Neuronal stem cell (in vitro differentiated cells): ENCODE data around the gene PPIL6.

Experiments
- DNase-seq: peaks from one replicate; pipeline ENCODE4 v3.0.0-alpha.2; 2013; ENCODE audit warnings: low spot score
- H2AFZ ChIP-seq: one replicate; pipeline ENCODE4 v1.6.1; 2013; ENCODE audit warnings: mild to moderate bottlenecking, low read length, inconsistent platforms
- H2AK5ac ChIP-seq: 2 replicates; pipeline ENCODE4 v1.6.1; 2013; ENCODE audit warnings: low read depth, mild to moderate bottlenecking, inconsistent platforms, low read length, moderate library complexity, mixed read lengths
- H2BK120ac ChIP-seq: 2 replicates; pipeline ENCODE4 v1.6.1; 2013; ENCODE audit warnings: low read depth, mild to moderate bottlenecking, inconsistent platforms, low read length, moderate library complexity, mixed read lengths
- H2BK12ac ChIP-seq: one replicate; pipeline ENCODE4 v1.6.1; 2013; ENCODE audit warnings: low read length, inconsistent platforms
- H2BK15ac ChIP-seq: 2 replicates; pipeline ENCODE4 v1.6.1; 2013; ENCODE audit warnings: mild to moderate bottlenecking, low read length, inconsistent platforms, mixed read lengths
- H2BK5ac ChIP-seq: one replicate; pipeline ENCODE4 v1.6.1; 2013; ENCODE audit warnings: inconsistent platforms, mild to moderate bottlenecking, low read length, moderate library complexity
- H3K14ac ChIP-seq: one replicate; pipeline ENCODE4 v1.6.1; 2013; ENCODE audit warnings: low read length, inconsistent platforms
- H3K18ac ChIP-seq: 2 replicates; pipeline ENCODE4 v1.6.1; 2013; ENCODE audit warnings: low read length, inconsistent platforms
- H3K23ac ChIP-seq: 2 replicates; pipeline ENCODE4 v1.6.1; 2013; ENCODE audit warnings: low read depth, mild to moderate bottlenecking, mixed read lengths, low read length, inconsistent platforms; ENCODE audit not compliant: poor library complexity
- H3K27ac ChIP-seq: replicated peaks from 3 replicates; pipeline ENCODE4 v1.5.1; 2013; ENCODE audit warnings: low read length, inconsistent platforms
- H3K27me3 ChIP-seq, 3 experiments: 2 replicates each; pipeline ENCODE4 v1.6.1; 2013; ENCODE audit warnings: low read length in 3 of 3, mild to moderate bottlenecking in 2 of 3, inconsistent platforms in 1 of 3, low read depth in 1 of 3, mixed read lengths in 1 of 3, moderate library complexity in 1 of 3; ENCODE audit not compliant: control insufficient read depth in 3 of 3, insufficient read depth in 3 of 3
- H3K36me3 ChIP-seq, 2 donors: replicated peaks in 1 of 2; 2 replicates each; pipeline ENCODE4 v1.6.1; 2013; ENCODE audit warnings: low read length in 2 of 2; ENCODE audit not compliant: control insufficient read depth in 2 of 2, insufficient read depth in 2 of 2
- H3K4ac ChIP-seq: 2 replicates; pipeline ENCODE4 v1.6.1; 2013; ENCODE audit warnings: inconsistent platforms, mild to moderate bottlenecking, low read length, moderate library complexity
- H3K4me1 ChIP-seq, 2 donors: 1 replicate in 1 of 2; 2 replicates in 1 of 2; pipeline ENCODE4 v1.6.1; 2013; ENCODE audit warnings: low read length in 2 of 2, low read depth in 1 of 2; ENCODE audit not compliant: control insufficient read depth in 2 of 2, insufficient read depth in 1 of 2
- H3K4me2 ChIP-seq: one replicate; pipeline ENCODE4 v1.6.1; 2013; ENCODE audit warnings: mild to moderate bottlenecking, low read length, inconsistent platforms; ENCODE audit not compliant: insufficient read depth, poor library complexity, severe bottlenecking
- H3K4me3 ChIP-seq, 2 donors: 2 replicates each; pipeline ENCODE4 v1.5.1; 2013; ENCODE audit warnings: low read length in 2 of 2, mild to moderate bottlenecking in 2 of 2, inconsistent platforms in 1 of 2, moderate library complexity in 1 of 2
- H3K79me1 ChIP-seq: one replicate; pipeline ENCODE4 v1.6.1; 2013; ENCODE audit warnings: low read depth, mild to moderate bottlenecking, inconsistent platforms, low read length, moderate library complexity
- H3K9ac ChIP-seq: one replicate; pipeline ENCODE4 v1.6.1; 2013; ENCODE audit warnings: mild to moderate bottlenecking, low read depth, low read length, inconsistent platforms; ENCODE audit not compliant: poor library complexity
- H3K9me3 ChIP-seq, 2 donors: replicated peaks in 1 of 2; 2 replicates each; pipeline versions ENCODE3 to v1.6.1; 2013; ENCODE audit warnings: low read length in 2 of 2, mild to moderate bottlenecking in 2 of 2, inconsistent platforms in 1 of 2, low read depth in 1 of 2, mixed read lengths in 1 of 2, moderate library complexity in 1 of 2; ENCODE audit not compliant: control insufficient read depth in 2 of 2, insufficient read depth in 1 of 2
- H4K8ac ChIP-seq: one replicate; pipeline ENCODE4 v1.6.1; 2013; ENCODE audit warnings: low read depth, mild to moderate bottlenecking, inconsistent platforms, low read length, moderate library complexity
- H4K91ac ChIP-seq: one replicate; pipeline ENCODE4 v1.6.1; 2013; ENCODE audit warnings: low read length, low read depth, mild to moderate bottlenecking, inconsistent platforms; ENCODE audit not compliant: poor library complexity
- WGBS, 2 donors: extraction: QIAGEN DNeasy Blood & Tissue Kit; methylation state at CpG; one replicate each; pipeline ENCODE4 v1.1.7; 2013; ENCODE audit warnings: missing lambda C conversion rate in 2 of 2, mixed read lengths in 1 of 2; ENCODE audit not compliant: insufficient read length in 2 of 2, insufficient replicate concordance in 1 of 2; ENCODE audit errors: extremely low coverage in 2 of 2; 5-methylcytosine and 5-hydroxymethylcytosine counted together

The PPIL6 gene

DNA sequence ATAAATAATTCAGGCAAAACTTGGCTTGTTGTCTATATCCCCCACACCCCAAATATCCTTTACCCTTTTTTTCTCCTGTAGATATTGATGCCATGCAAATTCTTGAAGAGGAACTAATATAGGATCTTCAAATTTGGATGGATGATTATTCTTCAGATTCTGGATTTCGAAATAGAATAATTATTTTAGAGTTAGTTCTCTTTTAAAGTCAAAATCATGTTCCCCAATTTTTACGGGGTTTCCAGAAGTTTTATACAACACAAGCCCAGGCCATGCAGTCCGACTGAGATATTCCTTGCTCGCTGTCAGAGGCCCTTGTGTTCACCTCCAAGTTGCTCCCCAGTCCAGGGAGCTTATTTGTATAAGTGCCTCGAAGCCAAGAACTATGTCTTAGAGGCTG, 4.4 kb downstream of the PPIL6 start:
- WGBS, 2 donors: no CpG with 5 or more reads among the region's 5 CpGs
- Histone ChIP-seq H3K4me1 (peaks cover 2 to 4% of the 10 kb centered on the region in 2 donors), H3K27ac (no peak overlapping the region)

DNA sequence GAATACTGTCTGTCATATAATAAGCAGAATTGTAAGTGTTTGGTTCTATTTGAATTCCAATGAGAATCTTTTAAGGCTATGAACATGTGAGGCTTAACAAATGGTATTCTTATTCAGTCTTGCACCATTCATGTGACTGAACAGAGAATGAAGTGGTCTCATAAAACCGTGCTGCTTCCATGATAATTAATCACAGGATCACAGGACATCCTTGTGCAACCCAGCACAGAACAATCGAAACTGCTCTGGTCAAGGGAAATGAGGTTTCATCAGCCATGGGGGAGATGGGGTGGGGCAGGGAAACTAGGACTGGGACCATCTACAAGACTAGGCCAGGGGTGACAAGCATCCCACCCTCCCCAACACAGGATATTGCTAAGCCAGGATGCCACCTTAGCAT, 6.0 kb downstream of the PPIL6 start:
- Histone ChIP-seq H2BK15ac (no peak overlapping the region), H3K4me1 (no peaks in the 10 kb centered on the region), H3K9ac (no peak overlapping the region), H3K27ac (no peak overlapping the region), H3K14ac (no peak overlapping the region), H2BK120ac (no peak overlapping the region), H4K8ac (no peak overlapping the region), H2BK5ac (no peak overlapping the region), H3K36me3 (no peaks in the 10 kb centered on the region), H2AK5ac (no peak overlapping the region), H3K4me3 (no peak overlapping the region), H2AFZ (no peak overlapping the region), H3K4ac (no peak overlapping the region), H3K79me1 (no peaks in the 10 kb centered on the region), H3K27me3 (no peaks in the 10 kb centered on the region), H3K4me2 (no peak overlapping the region), H2BK12ac (no peak overlapping the region), H3K18ac (no peak overlapping the region), H3K23ac (no peak overlapping the region), H3K9me3 (no peaks in the 10 kb centered on the region), H4K91ac (no peak overlapping the region)
- DNase-seq: no peak
- WGBS, 2 donors: no CpG with 5 or more reads among the region's 2 CpGs

More for the DNA sequence above, 4.4 kb downstream of the PPIL6 start:
- Histone ChIP-seq H2BK15ac (no peak overlapping the region), H2BK120ac (no peak overlapping the region), H3K23ac (no peak overlapping the region), H3K18ac (no peak overlapping the region), H3K79me1 (no peaks in the 10 kb centered on the region), H3K14ac (no peak overlapping the region), H4K91ac (no peak overlapping the region), H2AK5ac (no peak overlapping the region), H3K9me3 (no peaks in the 10 kb centered on the region), H3K36me3 (no peaks in the 10 kb centered on the region), H3K9ac (no peak overlapping the region), H3K4me3 (no peak overlapping the region), H3K4ac (no peak overlapping the region), H2BK5ac (peak overlapping the region; percentile 53), H3K4me2 (no peak overlapping the region), H4K8ac (no peak overlapping the region), H2AFZ (no peak overlapping the region), H3K27me3 (no peaks in the 10 kb centered on the region), H2BK12ac (no peak overlapping the region)
- DNase-seq: no peak

DNA sequence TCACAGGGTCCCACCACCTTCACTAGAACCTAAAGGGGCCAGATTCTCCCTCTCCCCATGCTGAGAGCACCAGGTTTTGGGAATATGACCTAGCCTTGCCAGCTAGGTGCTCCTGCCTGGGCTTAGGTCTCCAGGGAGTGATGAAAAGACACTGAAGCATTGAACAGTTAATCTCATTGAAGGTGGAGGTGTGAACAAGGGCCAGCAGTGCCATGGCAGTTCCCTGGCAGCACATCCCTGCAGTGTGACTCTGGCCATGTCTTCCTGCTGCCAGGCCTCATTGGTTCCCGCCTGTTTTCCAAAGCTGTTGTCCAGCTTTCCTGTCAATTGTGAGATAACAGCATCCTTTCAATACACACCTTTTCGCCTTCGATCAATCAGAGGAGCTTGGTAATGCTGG, 10.9 kb downstream of the PPIL6 start:
- Histone ChIP-seq H3K4me2 (no peak overlapping the region), H4K91ac (no peak overlapping the region), H2BK120ac (no peak overlapping the region), H4K8ac (no peak overlapping the region), H3K27me3 (no peaks in the 10 kb centered on the region), H3K4me1 (no peaks in the 10 kb centered on the region), H3K14ac (no peak overlapping the region), H2BK15ac (no peak overlapping the region), H2AK5ac (no peak overlapping the region), H2AFZ (no peak overlapping the region), H3K4ac (no peak overlapping the region), H3K27ac (no peak overlapping the region), H2BK5ac (no peak overlapping the region), H2BK12ac (no peak overlapping the region), H3K9me3 (no peaks in the 10 kb centered on the region), H3K23ac (no peak overlapping the region), H3K79me1 (no peaks in the 10 kb centered on the region), H3K18ac (peak overlapping the region; percentile 2), H3K4me3 (no peak overlapping the region), H3K36me3 (no peaks in the 10 kb centered on the region), H3K9ac (no peak overlapping the region)
- no CpG with 5 or more reads among the region's 3 CpGs for WGBS, 2 donors
- no peak for DNase-seq

DNA sequence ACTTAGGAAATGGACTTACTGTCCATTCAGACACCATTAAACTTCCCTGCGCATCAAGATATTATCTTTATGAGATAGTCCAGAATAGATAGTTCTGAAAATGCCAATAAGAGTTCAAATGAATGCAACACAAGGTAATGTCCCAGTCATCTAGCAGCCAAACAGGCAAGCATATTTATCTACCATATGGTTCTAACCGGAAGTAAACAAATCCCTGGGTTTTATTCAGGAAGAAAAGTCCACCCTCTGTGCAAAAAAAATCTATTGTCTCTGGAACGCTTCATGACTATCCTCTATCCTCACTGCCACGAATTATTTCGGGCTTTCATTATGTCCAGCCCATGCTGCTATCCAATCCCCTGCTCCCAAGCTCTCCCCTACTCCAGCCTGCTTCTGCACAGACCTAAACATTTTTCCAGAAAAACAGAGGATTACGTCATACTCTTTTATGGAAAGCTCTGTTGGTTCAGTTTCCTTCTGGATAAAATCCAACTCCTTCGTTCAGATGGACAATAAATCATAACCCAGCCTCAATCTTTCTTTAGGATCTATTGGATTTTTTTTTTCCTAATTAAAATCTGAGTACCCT, 11.4 kb downstream of the PPIL6 start:
- no peak overlapping the region for H3K4me3 ChIP-seq
- H2AFZ ChIP-seq: no peak overlapping the region
- no peaks in the 10 kb centered on the region for H3K79me1 ChIP-seq
- H3K18ac ChIP-seq: no peak overlapping the region
- no peak overlapping the region for H3K23ac ChIP-seq
- no peak overlapping the region for H3K4ac ChIP-seq
- no peak overlapping the region for H2BK5ac ChIP-seq
- no peaks in the 10 kb centered on the region for H3K27me3 ChIP-seq
- WGBS, 2 donors: no CpG with 5 or more reads among the region's 7 CpGs
- H2AK5ac ChIP-seq: no peak overlapping the region
- H3K4me1 ChIP-seq: peaks cover 0 to 3% of the 10 kb centered on the region in 2 donors
- no peak overlapping the region for H3K4me2 ChIP-seq
- no peak overlapping the region for H4K91ac ChIP-seq
- H3K14ac ChIP-seq: no peak overlapping the region
- no peak for DNase-seq
- no peaks in the 10 kb centered on the region for H3K9me3 ChIP-seq
- H2BK15ac ChIP-seq: no peak overlapping the region
- no peak overlapping the region for H3K9ac ChIP-seq
- no peak overlapping the region for H4K8ac ChIP-seq
- no peaks in the 10 kb centered on the region for H3K36me3 ChIP-seq
- H2BK120ac ChIP-seq: no peak overlapping the region
- no peak overlapping the region for H3K27ac ChIP-seq
- H2BK12ac ChIP-seq: no peak overlapping the region
